Gastroesophageal sphincter (tissue), 3 donors: ENCODE results near the gene SLC38A1.
"Not testable (repeated sequence)": the region's sequence is repeated elsewhere in the genome, so short reads cannot be mapped to it uniquely, and the experiment has no call there.

Experiments
- EP300 ChIP-seq: sonication (generic); formaldehyde crosslinking; IDR thresholded peaks from one replicate; pipeline ENCODE4 v1.6.1; 2017; ENCODE audit warnings: antibody characterized with exemption, mild to moderate bottlenecking
- POLR2A ChIP-seq, 2 donors: fragments of 450-650 bp; IDR thresholded peaks; one replicate each; pipeline ENCODE4 v1.6.1; 2017; ENCODE audit warnings: antibody characterized with exemption in 2 of 2, mild to moderate bottlenecking in 2 of 2, moderate library complexity in 1 of 2
- TF ChIP-seq, protein P1 (sequence below), 4 experiments: fragments of 200-600 bp in 2 of 4; fragments of 450-650 bp in 2 of 4; sonication (generic) in 1 of 4; IDR thresholded peaks; one replicate each; pipeline ENCODE4 v1.5.1; 2017 to 2019; ENCODE audit warnings: antibody characterized with exemption in 4 of 4, mild to moderate bottlenecking in 2 of 4, moderate library complexity in 2 of 4

DNA sequence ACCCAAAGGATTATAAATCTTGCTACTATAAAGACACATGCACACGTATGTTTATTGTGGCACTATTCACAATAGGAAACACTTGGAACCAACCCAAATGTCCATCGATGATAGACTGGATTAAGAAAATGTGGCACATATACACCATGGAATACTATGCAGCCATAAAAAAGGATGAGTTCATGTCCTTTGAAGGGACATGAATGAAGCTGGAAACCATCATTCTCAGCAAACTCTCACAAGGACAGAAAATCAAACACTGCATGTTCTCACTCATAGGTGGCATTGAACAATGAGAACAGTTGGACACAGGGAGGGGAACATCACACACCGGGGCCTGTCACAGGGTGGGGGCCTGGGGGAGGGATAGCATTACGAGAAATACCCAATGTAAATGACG, 16.8 kb downstream of the SLC38A1 start:
- TF ChIP-seq POLR2A (IDR thresholded peaks at IDR 0.05); EP300: not testable (repeated sequence)
- TF ChIP-seq, protein P1, sequence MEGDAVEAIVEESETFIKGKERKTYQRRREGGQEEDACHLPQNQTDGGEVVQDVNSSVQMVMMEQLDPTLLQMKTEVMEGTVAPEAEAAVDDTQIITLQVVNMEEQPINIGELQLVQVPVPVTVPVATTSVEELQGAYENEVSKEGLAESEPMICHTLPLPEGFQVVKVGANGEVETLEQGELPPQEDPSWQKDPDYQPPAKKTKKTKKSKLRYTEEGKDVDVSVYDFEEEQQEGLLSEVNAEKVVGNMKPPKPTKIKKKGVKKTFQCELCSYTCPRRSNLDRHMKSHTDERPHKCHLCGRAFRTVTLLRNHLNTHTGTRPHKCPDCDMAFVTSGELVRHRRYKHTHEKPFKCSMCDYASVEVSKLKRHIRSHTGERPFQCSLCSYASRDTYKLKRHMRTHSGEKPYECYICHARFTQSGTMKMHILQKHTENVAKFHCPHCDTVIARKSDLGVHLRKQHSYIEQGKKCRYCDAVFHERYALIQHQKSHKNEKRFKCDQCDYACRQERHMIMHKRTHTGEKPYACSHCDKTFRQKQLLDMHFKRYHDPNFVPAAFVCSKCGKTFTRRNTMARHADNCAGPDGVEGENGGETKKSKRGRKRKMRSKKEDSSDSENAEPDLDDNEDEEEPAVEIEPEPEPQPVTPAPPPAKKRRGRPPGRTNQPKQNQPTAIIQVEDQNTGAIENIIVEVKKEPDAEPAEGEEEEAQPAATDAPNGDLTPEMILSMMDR (IDR thresholded peaks at IDR 0.05) = not testable (repeated sequence)
